Measurements from ENCODE around the gene TMEM252.

The TMEM252 gene

DNA sequence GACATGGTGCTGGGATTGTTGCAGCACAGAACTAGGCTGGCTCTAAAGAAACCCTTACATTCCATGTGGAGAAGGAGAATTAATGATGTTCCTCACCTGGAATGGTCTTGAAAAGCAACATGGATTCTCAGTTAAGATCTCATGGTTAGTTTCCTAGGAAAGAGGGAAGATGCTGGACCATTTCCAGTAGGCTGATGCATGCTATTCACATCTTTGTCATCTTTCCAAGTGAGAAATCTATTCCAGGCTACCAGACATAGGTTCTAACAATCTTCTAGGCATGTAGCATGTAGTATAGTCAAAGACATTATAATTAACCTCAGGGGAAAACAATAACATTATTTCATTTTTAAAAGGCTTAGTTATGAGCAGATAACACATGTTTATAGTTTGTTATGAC, 44.3 kb downstream of the TMEM252 start:
- DNase-seq, result no peak

DNA sequence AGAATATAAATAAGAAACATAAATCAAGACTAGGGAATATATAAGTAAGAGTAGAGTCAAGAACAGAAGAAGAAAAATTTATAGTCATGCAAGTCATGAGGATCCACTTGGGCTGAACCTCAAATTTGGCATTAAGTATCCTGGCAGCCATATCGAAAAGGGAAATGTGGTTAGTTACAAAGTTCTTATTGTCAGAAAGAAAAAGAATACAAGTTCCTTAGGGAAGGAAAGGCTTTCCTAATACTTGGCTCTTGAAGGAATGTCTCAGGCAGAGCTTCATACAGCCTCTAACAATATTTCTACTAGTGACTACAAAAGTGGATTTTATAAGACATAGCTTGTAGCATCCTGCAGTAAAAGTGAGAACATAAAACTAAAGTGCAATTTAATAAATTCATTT, 45.4 kb downstream of the TMEM252 start:
- no peak for DNase-seq

DNA sequence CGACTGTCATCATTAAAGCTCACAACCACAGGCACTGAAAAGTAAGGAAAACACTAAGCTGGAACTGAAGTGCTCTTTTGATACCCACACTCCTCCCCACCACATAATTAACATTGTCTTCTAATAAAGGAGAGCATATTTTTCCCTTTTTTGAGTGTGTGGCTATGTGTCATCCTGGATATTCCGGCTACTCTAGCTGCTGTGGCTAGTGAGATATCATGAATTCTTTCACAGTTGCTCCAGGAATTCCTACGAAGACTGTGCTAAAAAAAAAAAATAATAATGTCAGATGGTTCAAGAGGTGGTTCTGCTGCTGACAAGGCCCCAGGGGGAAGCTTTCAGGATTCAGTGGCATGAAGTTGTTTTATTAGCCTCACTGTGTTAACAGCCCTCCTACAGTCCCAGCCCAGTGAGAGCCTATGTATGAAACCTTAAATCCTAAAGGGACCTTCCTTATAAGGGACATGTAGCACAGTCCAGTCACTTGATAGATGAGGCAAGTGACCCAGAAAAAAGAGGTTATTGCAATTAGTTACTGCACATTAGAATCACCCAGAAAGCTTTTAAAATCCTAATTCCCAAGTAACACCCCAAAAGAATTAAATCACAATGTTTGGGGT, 46.6 kb downstream of the TMEM252 start:
- DNase-seq, result peak; percentile 12

DNA sequence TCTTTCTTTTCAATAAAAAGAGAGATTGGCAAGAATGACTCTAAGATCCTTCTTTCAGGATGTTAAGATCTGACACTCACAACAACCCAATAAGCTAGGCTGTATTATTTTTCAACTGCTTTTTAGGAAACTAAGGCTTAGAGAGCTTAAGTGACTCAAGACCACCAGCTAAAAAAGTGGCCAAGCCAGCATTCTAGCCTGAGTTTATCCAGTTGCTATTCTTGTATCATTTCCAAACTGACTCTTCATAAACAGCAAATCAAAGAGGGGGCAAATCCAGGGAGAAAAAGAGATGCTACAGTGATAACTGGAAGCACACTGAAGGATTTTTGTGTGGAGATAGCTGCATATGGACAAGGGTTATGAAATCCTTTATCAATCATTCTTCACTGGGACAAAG, 47.1 kb downstream of the TMEM252 start:
- DNase-seq, result no peak

DNA sequence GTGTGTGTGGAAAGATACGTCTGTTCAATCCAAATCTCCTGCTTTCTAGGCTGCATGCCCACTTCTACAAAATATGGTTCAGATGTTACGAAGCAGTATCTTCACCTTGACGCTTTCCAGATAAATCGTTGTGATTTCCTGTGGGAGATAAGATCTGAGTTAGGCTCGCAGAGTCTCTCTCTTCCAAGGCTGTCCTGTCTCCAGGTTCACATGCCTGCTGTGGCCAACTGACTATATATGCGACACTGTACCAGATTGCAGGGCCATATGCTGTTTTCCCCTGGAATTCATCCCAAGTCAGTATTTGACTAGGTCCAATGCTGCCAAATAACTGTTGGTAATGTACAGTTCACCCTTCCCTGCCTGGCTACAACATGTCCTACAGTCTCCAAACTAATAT, 47.9 kb downstream of the TMEM252 start:
- DNase-seq, result no peak

DNA sequence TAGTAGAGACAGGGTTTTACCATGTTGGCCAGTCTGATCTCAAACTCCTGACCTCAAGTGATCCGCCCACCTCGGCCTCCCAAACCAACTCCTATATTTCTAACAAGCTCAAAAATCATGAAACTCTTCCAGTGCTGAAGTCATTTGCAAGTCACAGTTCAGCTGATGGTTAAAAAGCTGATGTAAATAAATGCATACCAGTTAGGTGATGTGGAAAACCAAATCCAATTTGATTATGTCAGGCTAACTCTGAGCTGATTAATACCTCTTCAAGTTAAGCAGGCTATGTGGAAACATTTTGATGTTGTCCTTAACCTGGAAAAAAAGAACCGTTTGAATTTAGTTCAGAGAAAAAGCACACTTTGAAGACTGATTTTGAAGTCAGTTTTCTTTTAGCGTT, 51.0 kb downstream of the TMEM252 start:
- DNase-seq, result no peak

DNA sequence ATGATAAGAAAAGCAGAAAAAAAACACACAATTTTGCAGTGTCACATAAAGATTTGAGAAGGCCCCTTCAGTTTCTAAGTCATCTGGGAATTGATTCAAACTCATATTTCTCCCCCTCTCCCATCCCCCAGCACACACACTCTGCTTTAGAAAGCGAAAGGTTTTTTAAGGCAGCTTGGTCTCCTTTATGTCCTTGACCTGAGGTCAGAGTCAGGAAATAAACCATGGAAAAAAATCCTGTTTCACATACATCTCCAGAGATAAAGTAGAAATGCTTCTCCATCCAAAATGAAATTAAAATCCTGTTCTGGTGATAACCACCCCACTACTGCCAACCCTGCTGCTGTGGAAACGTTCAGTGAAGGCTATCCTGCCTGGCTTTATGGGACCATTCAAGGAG, 52.6 kb downstream of the TMEM252 start:
- no peak for DNase-seq

Data from retina (tissue), 1 donor.